ENCODE data around the gene CPS1.

GRCh38 chr2:210654091-210654490, 97.7 kb downstream of the CPS1 start:
- no peak for TF ChIP-seq ARNT (IDR thresholded peaks at IDR 0.05)
- no peak for TF ChIP-seq SP1 (IDR thresholded peaks at IDR 0.05)
- TF ChIP-seq ELF4 (IDR thresholded peaks at IDR 0.05) = no peak
- no peak for TF ChIP-seq FOXM1 (IDR thresholded peaks at IDR 0.05; ENCODE audit: borderline replicate concordance)
- TF ChIP-seq, protein P1, sequence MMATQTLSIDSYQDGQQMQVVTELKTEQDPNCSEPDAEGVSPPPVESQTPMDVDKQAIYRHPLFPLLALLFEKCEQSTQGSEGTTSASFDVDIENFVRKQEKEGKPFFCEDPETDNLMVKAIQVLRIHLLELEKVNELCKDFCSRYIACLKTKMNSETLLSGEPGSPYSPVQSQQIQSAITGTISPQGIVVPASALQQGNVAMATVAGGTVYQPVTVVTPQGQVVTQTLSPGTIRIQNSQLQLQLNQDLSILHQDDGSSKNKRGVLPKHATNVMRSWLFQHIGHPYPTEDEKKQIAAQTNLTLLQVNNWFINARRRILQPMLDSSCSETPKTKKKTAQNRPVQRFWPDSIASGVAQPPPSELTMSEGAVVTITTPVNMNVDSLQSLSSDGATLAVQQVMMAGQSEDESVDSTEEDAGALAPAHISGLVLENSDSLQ (IDR thresholded peaks at IDR 0.05) = no peak
- no peak for TF ChIP-seq SUZ12 (IDR thresholded peaks at IDR 0.05)
- no peak for TF ChIP-seq TARDBP (IDR thresholded peaks at IDR 0.05)

Data from HEK293T (cell line).